Fibroblast of lung (primary cell): ENCODE results near the gene SMDT1.

Source experiments
- CTCF ChIP-seq, 2 donors: IDR thresholded peaks in 1 of 2; conservative IDR thresholded peaks in 1 of 2; 1 replicate in 1 of 2; 2 replicates in 1 of 2; pipeline ENCODE4 v1.5.1; 2011 to 2012; ENCODE audit warnings: low read length in 2 of 2, control low read depth in 1 of 2, inconsistent platforms in 1 of 2, low read depth in 1 of 2, mild to moderate bottlenecking in 1 of 2
- EZH2 ChIP-seq: IDR thresholded peaks from 2 replicates; pipeline ENCODE4 v1.5.1; 2012; ENCODE audit warnings: low read length, control low read depth, mild to moderate bottlenecking; ENCODE audit errors: missing control alignments

- TF ChIP-seq EZH2 (no peak), CTCF (conservative IDR thresholded peaks at IDR 0.05 in 1 of 2, IDR thresholded peaks at IDR 0.05 in 1 of 2; ENCODE audit: low read depth in 1 of 2, low read length in 2 of 2) (no peak)
These were observed 11.2 kb upstream of the SMDT1 start for GRCh38 chr22:42068291-42068690.
